HEK293 (cell line): ENCODE data around the gene HTR6.

Experiments
- CTCF ChIA-PET: fragments of 350-600 bp; formaldehyde crosslinking; extraction: SDS; loops from one replicate; lab custom pipeline; 2021; ENCODE audit warnings: antibody characterized with exemption; lab: Yijun Ruan, JAX
- POLR2A ChIA-PET: fragments of 300-600 bp; formaldehyde crosslinking; extraction: SDS; loops from one replicate; lab custom pipeline; 2020; ENCODE audit warnings: antibody characterized with exemption, inconsistent platforms; lab: Yijun Ruan, JAX
- H3K27ac ChIP-seq: fragments of 200-500 bp; sonication (Bioruptor generic); 2 replicates; pipeline ENCODE4 v1.5.1; 2014; ENCODE audit warnings: low read depth, low read length, control low read depth, inconsistent platforms; ENCODE audit errors: extremely low read depth
- H3K36me3 ChIP-seq, 2 experiments: fragments of 200-500 bp in 1 of 2; sonication (Bioruptor generic) in 1 of 2; 1 replicate in 1 of 2; 2 replicates in 1 of 2; pipeline ENCODE4 v1.5.1; 2014 to 2017; ENCODE audit warnings: inconsistent platforms in 2 of 2, low read length in 2 of 2; ENCODE audit not compliant: control insufficient read depth in 2 of 2, insufficient read depth in 1 of 2
- H3K4me1 ChIP-seq: fragments of 200-500 bp; sonication (Bioruptor generic); 2 replicates; pipeline ENCODE4 v1.5.1; 2014; ENCODE audit warnings: mild to moderate bottlenecking, low read length, inconsistent platforms; ENCODE audit not compliant: control insufficient read depth, insufficient read depth
- H3K4me3 ChIP-seq: 2 replicates; pipeline ENCODE4 v1.5.1; 2011; ENCODE audit warnings: low read depth, mild to moderate bottlenecking, control low read depth, low read length, moderate library complexity
- H3K9me3 ChIP-seq: fragments of 200-500 bp; sonication (Bioruptor generic); 2 replicates; pipeline ENCODE4 v1.5.1; 2014; ENCODE audit warnings: low read depth, low read length, inconsistent platforms; ENCODE audit not compliant: control insufficient read depth, insufficient read depth
- CTCF ChIP-seq: fragments of 450-650 bp; formaldehyde crosslinking; IDR thresholded peaks from 2 replicates; pipeline ENCODE4 v1.5.1; 2016; ENCODE audit warnings: missing biosample characterization, missing genetic modification characterization
- FEZF1 ChIP-seq: fragments of 450-650 bp; formaldehyde crosslinking; IDR thresholded peaks from 2 replicates; pipeline ENCODE4 v1.5.1; 2016; ENCODE audit warnings: missing biosample characterization, missing genetic modification characterization
- GLIS2 ChIP-seq: fragments of 450-650 bp; formaldehyde crosslinking; IDR thresholded peaks from 2 replicates; pipeline ENCODE4 v1.5.1; 2016; ENCODE audit warnings: missing biosample characterization, missing genetic modification characterization
- HIC1 ChIP-seq: fragments of 450-650 bp; formaldehyde crosslinking; IDR thresholded peaks from 2 replicates; pipeline ENCODE4 v1.5.1; 2016; ENCODE audit warnings: missing biosample characterization, missing genetic modification characterization
- IKZF3 ChIP-seq: fragments of 450-650 bp; IDR thresholded peaks from 2 replicates; pipeline ENCODE4 v1.5.0; 2018; ENCODE audit warnings: missing biosample characterization, mild to moderate bottlenecking, missing genetic modification characterization, moderate library complexity
- KLF17 ChIP-seq: fragments of 450-650 bp; formaldehyde crosslinking; IDR thresholded peaks from 2 replicates; pipeline ENCODE4 v1.5.1; 2016; ENCODE audit warnings: missing biosample characterization, missing genetic modification characterization
- KLF9 ChIP-seq: fragments of 450-650 bp; formaldehyde crosslinking; IDR thresholded peaks from 2 replicates; pipeline ENCODE4 v1.5.1; 2016; ENCODE audit warnings: missing biosample characterization, missing genetic modification characterization, low read depth
- MZF1 ChIP-seq: fragments of 450-650 bp; formaldehyde crosslinking; IDR thresholded peaks from 2 replicates; pipeline ENCODE4 v1.5.1; 2017; ENCODE audit warnings: missing biosample characterization, missing genetic modification characterization, borderline replicate concordance
- PRDM1 ChIP-seq: fragments of 450-650 bp; formaldehyde crosslinking; IDR thresholded peaks from 2 replicates; pipeline ENCODE4; 2016; ENCODE audit warnings: missing biosample characterization, missing genetic modification characterization
- SP3 ChIP-seq: fragments of 450-650 bp; formaldehyde crosslinking; IDR thresholded peaks from 2 replicates; pipeline ENCODE4 v1.5.1; 2016; ENCODE audit warnings: missing biosample characterization, missing genetic modification characterization
- ZBTB17 ChIP-seq: fragments of 450-650 bp; formaldehyde crosslinking; IDR thresholded peaks from 2 replicates; pipeline ENCODE4 v1.5.1; 2016; ENCODE audit warnings: missing biosample characterization, missing genetic modification characterization
- ZBTB48 ChIP-seq: fragments of 450-650 bp; formaldehyde crosslinking; IDR thresholded peaks from 2 replicates; pipeline ENCODE4 v1.5.1; 2016; ENCODE audit warnings: missing biosample characterization, missing genetic modification characterization
- ZNF2 ChIP-seq: fragments of 450-650 bp; formaldehyde crosslinking; IDR thresholded peaks from 2 replicates; pipeline ENCODE4 v1.5.1; 2016; ENCODE audit warnings: missing biosample characterization, missing genetic modification characterization
- ZNF391 ChIP-seq: fragments of 450-650 bp; formaldehyde crosslinking; IDR thresholded peaks from 2 replicates; pipeline ENCODE4 v1.5.1; 2016; ENCODE audit warnings: low read depth, missing biosample characterization, missing genetic modification characterization, borderline replicate concordance
- ZNF394 ChIP-seq: fragments of 450-650 bp; formaldehyde crosslinking; IDR thresholded peaks from 2 replicates; pipeline ENCODE4 v1.5.1; 2016; ENCODE audit warnings: missing biosample characterization, missing genetic modification characterization, mild to moderate bottlenecking, moderate library complexity, borderline replicate concordance
- ZNF423 ChIP-seq: fragments of 450-650 bp; formaldehyde crosslinking; IDR thresholded peaks from 2 replicates; pipeline ENCODE4 v1.5.1; 2016; ENCODE audit warnings: missing biosample characterization, missing genetic modification characterization
- ZNF561 ChIP-seq: fragments of 450-650 bp; IDR thresholded peaks from 2 replicates; pipeline ENCODE4 v1.5.1; 2018; ENCODE audit warnings: missing biosample characterization, missing genetic modification characterization, borderline replicate concordance
- ZNF600 ChIP-seq: fragments of 450-650 bp; formaldehyde crosslinking; IDR thresholded peaks from 2 replicates; pipeline ENCODE4 v1.5.1; 2016; ENCODE audit warnings: missing biosample characterization, missing genetic modification characterization
- ZNF654 ChIP-seq: fragments of 450-650 bp; formaldehyde crosslinking; IDR thresholded peaks from 2 replicates; pipeline ENCODE4 v1.5.1; 2016; ENCODE audit warnings: low read depth, missing biosample characterization, missing genetic modification characterization
- ZNF660 ChIP-seq: fragments of 450-650 bp; IDR thresholded peaks from 2 replicates; pipeline ENCODE4 v1.5.1; 2018; ENCODE audit warnings: missing biosample characterization, mild to moderate bottlenecking, missing genetic modification characterization
- ZNF792 ChIP-seq: fragments of 450-650 bp; formaldehyde crosslinking; IDR thresholded peaks from 2 replicates; pipeline ENCODE4 v1.5.1; 2016; ENCODE audit warnings: missing biosample characterization, missing genetic modification characterization

Gene HTR6

GRCh38 chr1:19715334-19716203 lies 50.9 kb downstream of the HTR6 start:
- POLR2A ChIA-PET, result interaction anchor here (0.6 to 1.2 kb wide), 4 partner anchors 11 to 508 kb away, joined by 3 to 8 read pairs (median 4); partner anchors contain the start of gene OTUD3
- TF ChIP-seq ZNF792 (tag by site-specific recombination) (peak; percentile 95), CTCF (tag by site-specific recombination) (peak; percentile 89), MZF1 (no peak), ZNF394 (tag by site-specific recombination) (no peak), FEZF1 (tag by site-specific recombination) (peak; percentile 91), ZNF423 (tag by site-specific recombination) (no peak), ZNF654 (tag by site-specific recombination) (peak; percentile 56), ZNF660 (tag by site-specific recombination) (peak; percentile 84), KLF9 (tag by site-specific recombination) (peak; percentile 74), ZBTB17 (tag by site-specific recombination) (0 out of 2 replicates have a peak, but pooled peaks have one; percentile 22), GLIS2 (tag by site-specific recombination) (peak; percentile 34; the same call in 1 of the 2 replicates), SP3 (peak; percentile 21), IKZF3 (tag by site-specific recombination) (peak; percentile 60; the same call in 1 of the 2 replicates), ZNF600 (tag by site-specific recombination) (0 out of 2 replicates have a peak, but pooled peaks have one; percentile 55), ZNF2 (tag by site-specific recombination) (peak; percentile 96), HIC1 (tag by site-specific recombination) (peak; percentile 89), ZNF391 (tag by site-specific recombination) (no peak), KLF17 (0 out of 2 replicates have a peak, but pooled peaks have one; percentile 43), ZNF561 (tag by site-specific recombination) (0 out of 2 replicates have a peak, but pooled peaks have one; percentile 26), PRDM1 (no peak), ZBTB48 (peak; percentile 69; the same call in 1 of the 2 replicates)
- Histone ChIP-seq H3K4me1 (no peaks in the 10 kb centered on the region), H3K27ac (no peak overlapping the region), H3K36me3 (no peaks in the 10 kb centered on the region), H3K9me3 (no peaks in the 10 kb centered on the region), H3K4me3 (no peak overlapping the region)
- CTCF ChIA-PET, result interaction anchor here (0.6 to 4.9 kb wide), 26 partner anchors 10 to 965 kb away, joined by 3 to 62 read pairs (median 4); partner anchors contain the start of gene HTR6
